ENCODE data around the gene LRMDA.
"Not testable (repeated sequence)": the region's sequence is repeated elsewhere in the genome, so short reads cannot be mapped to it uniquely, and the experiment has no call there.

LRMDA gene

GRCh38 chr10:75764974-75765788 lies 333.8 kb downstream of the LRMDA start:
- Histone ChIP-seq H3K4me3 (no peak overlapping the region), H3K27ac (no peak overlapping the region)
- no peak for DNase-seq (ENCODE audit: low spot score)
- TF ChIP-seq CTCF (IDR thresholded peaks at IDR 0.05) = no peak

- DNase-seq (ENCODE audit: low spot score) = no peak
- TF ChIP-seq CTCF (IDR thresholded peaks at IDR 0.05) = no peak
- no peak overlapping the region for H3K27ac ChIP-seq
- H3K4me3 ChIP-seq = no peak overlapping the region
These were observed 334.3 kb downstream of the LRMDA start for GRCh38 chr10:75765789-75766096.

DNA sequence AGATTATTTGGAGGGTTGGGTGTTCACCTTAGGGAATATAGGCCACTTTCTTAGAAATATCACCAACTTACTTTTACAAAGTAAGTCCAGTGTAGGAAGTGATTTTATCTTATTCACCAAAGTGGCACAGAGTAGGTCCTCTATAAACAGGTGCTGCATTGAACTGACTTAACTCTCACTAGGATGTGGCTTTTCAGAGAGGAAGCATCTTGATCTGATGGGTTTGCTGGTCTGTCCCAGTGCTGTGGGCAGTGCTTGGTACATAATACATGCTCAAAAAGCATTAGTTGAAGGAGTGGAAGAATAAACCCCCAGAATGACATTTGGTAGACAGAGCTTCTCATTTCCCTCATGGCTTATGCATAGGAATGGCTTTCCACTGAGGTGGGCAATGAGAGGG lies 334.7 kb downstream of the LRMDA start:
- no peak overlapping the region for H3K4me3 ChIP-seq
- H3K27ac ChIP-seq = no peak overlapping the region
- DNase-seq (ENCODE audit: low spot score) = no peak
- TF ChIP-seq CTCF (IDR thresholded peaks at IDR 0.05) = no peak

- not testable (repeated sequence) for DNase-seq (ENCODE audit: low spot score); H3K4me3 ChIP-seq; H3K27ac ChIP-seq
These were observed 335.3 kb downstream of the LRMDA start for GRCh38 chr10:75766752-75767151.

GRCh38 chr10:75770626-75771081 lies 339.2 kb downstream of the LRMDA start:
- H3K27ac ChIP-seq = peak overlapping the region in 1 of 2 donors; percentile 62
- no peak for DNase-seq (ENCODE audit: low spot score)
- no peak for TF ChIP-seq CTCF (IDR thresholded peaks at IDR 0.05)
- no peak overlapping the region for H3K4me3 ChIP-seq

GRCh38 chr10:75771606-75772005 lies 340.2 kb downstream of the LRMDA start:
- Histone ChIP-seq H3K27ac (peak overlapping the region in 1 of 2 donors; percentile 62), H3K4me3 (no peak overlapping the region)
- DNase-seq (ENCODE audit: low spot score) = no peak
- TF ChIP-seq CTCF (IDR thresholded peaks at IDR 0.05) = no peak

- no peak for TF ChIP-seq CTCF (IDR thresholded peaks at IDR 0.05)
- Histone ChIP-seq H3K27ac (peak overlapping the region; percentile 6 to 46), H3K4me3 (peak overlapping the region; percentile 46)
- no peak for DNase-seq (ENCODE audit: low spot score)
These were observed 340.9 kb downstream of the LRMDA start for GRCh38 chr10:75772153-75772887.

Measured in coronary artery (tissue), 2 donors.